ENCODE data around the gene MAST4.

MAST4 gene

GRCh38 chr5:67176936-67177335 lies 580.7 kb downstream of the MAST4 start:
- DNase-seq: no peak

GRCh38 chr5:67178085-67178484 lies 581.9 kb downstream of the MAST4 start:
- DNase-seq: no peak

GRCh38 chr5:67178966-67179365 lies 582.8 kb downstream of the MAST4 start:
- no peak for DNase-seq

- DNase-seq: no peak
Measured at GRCh38 chr5:67179697-67180361, 583.6 kb downstream of the MAST4 start.

GRCh38 chr5:67181648-67182221 lies 585.5 kb downstream of the MAST4 start:
- DNase-seq: no peak

- no peak for DNase-seq
Measured at GRCh38 chr5:67182301-67182790, 586.2 kb downstream of the MAST4 start.

GRCh38 chr5:67183859-67184258 lies 587.7 kb downstream of the MAST4 start:
- DNase-seq: no peak

- no peak for DNase-seq
Measured at GRCh38 chr5:67187006-67187715, 591.0 kb downstream of the MAST4 start.

GRCh38 chr5:67188274-67189078 lies 592.3 kb downstream of the MAST4 start:
- DNase-seq: no peak

GRCh38 chr5:67189079-67189354 lies 592.8 kb downstream of the MAST4 start:
- DNase-seq: no peak

- no peak for DNase-seq
Measured at GRCh38 chr5:67189931-67190330, 593.7 kb downstream of the MAST4 start.

GRCh38 chr5:67190410-67190809 lies 594.2 kb downstream of the MAST4 start:
- DNase-seq: no peak

- no peak for DNase-seq
Measured at GRCh38 chr5:67190861-67191260, 594.7 kb downstream of the MAST4 start.

- no peak for DNase-seq
Measured at GRCh38 chr5:67192719-67193438, 596.7 kb downstream of the MAST4 start.

GRCh38 chr5:67193439-67193807 lies 597.2 kb downstream of the MAST4 start:
- no peak for DNase-seq

- DNase-seq: no peak
Measured at GRCh38 chr5:67194166-67194565, 598.0 kb downstream of the MAST4 start.

GRCh38 chr5:67195406-67196275 lies 599.4 kb downstream of the MAST4 start:
- no peak for DNase-seq

GRCh38 chr5:67196537-67197059 lies 600.4 kb downstream of the MAST4 start, which contains the start of gene CD180:
Gene CD180 (minus strand): TSS chr5:67196799. CDS start chr5:67196641, 158 bp downstream.
- DNase-seq: no peak

- DNase-seq: no peak
Measured at GRCh38 chr5:67197536-67197935, 601.3 kb downstream of the MAST4 start.

GRCh38 chr5:67198917-67199316 lies 602.7 kb downstream of the MAST4 start:
- no peak for DNase-seq

GRCh38 chr5:67199859-67200258 lies 603.7 kb downstream of the MAST4 start:
- no peak for DNase-seq
